ENCODE measurements around the gene ELANE.
"Not testable (repeated sequence)": the region's sequence is repeated elsewhere in the genome, so short reads cannot be mapped to it uniquely, and the experiment has no call there.

Gene ELANE

GRCh38 chr19:862581-863314, 10.6 kb downstream of the ELANE start:
- DNase-seq (ENCODE audit: low spot score) = peak; percentile 45

- DNase-seq (ENCODE audit: low spot score) = no peak
These were observed 11.2 kb downstream of the ELANE start for GRCh38 chr19:863315-863620.

GRCh38 chr19:866769-867300, 14.7 kb downstream of the ELANE start:
- DNase-seq (ENCODE audit: low spot score) = no peak

- no peak for DNase-seq (ENCODE audit: low spot score)
These were observed 15.2 kb downstream of the ELANE start for GRCh38 chr19:867301-867793.

- DNase-seq (ENCODE audit: low spot score) = no peak
These were observed 15.9 kb downstream of the ELANE start for GRCh38 chr19:867855-868457.

GRCh38 chr19:868458-869244, 16.5 kb downstream of the ELANE start:
- DNase-seq (ENCODE audit: low spot score) = no peak

- DNase-seq (ENCODE audit: low spot score) = peak; percentile 89
These were observed 17.4 kb downstream of the ELANE start for GRCh38 chr19:869245-870177.

GRCh38 chr19:870314-870713, 18.2 kb downstream of the ELANE start:
- DNase-seq (ENCODE audit: low spot score) = no peak

GRCh38 chr19:870963-871401, 18.9 kb downstream of the ELANE start:
- DNase-seq (ENCODE audit: low spot score) = no peak

GRCh38 chr19:871446-872265, 19.6 kb downstream of the ELANE start:
- DNase-seq (ENCODE audit: low spot score) = peak; percentile 62

- DNase-seq (ENCODE audit: low spot score) = peak; percentile 78
These were observed 20.3 kb downstream of the ELANE start for GRCh38 chr19:872266-872951.

GRCh38 chr19:873084-873483, 21.0 kb downstream of the ELANE start:
- DNase-seq (ENCODE audit: low spot score) = peak; percentile 68

- DNase-seq (ENCODE audit: low spot score) = no peak
These were observed 21.5 kb downstream of the ELANE start for GRCh38 chr19:873561-874041.

- DNase-seq (ENCODE audit: low spot score) = no peak
These were observed 23.3 kb downstream of the ELANE start for GRCh38 chr19:875265-875879.

GRCh38 chr19:876089-876488, 24.0 kb downstream of the ELANE start:
- no peak for DNase-seq (ENCODE audit: low spot score)

- no peak for DNase-seq (ENCODE audit: low spot score)
These were observed 24.7 kb downstream of the ELANE start for GRCh38 chr19:876780-877314.

GRCh38 chr19:877992-878660, 26.0 kb downstream of the ELANE start:
- not testable (repeated sequence) for DNase-seq (ENCODE audit: low spot score)

GRCh38 chr19:878751-879561, 26.9 kb downstream of the ELANE start:
- DNase-seq (ENCODE audit: low spot score) = not testable (repeated sequence)

Measured in AG08395 (cell line).